Activated CD8-positive, alpha-beta T cell treated with anti-CD3 and anti-CD28 coated beads, Interleukin-2, amount 10 ng/mL, durations not matched to agents 7 days and 5 days (primary cell): ENCODE results near the gene RASGRP4. TPM values are rescaled to one million over a fixed set of nuclear protein-coding genes. Genes with fewer than 3 reads are reported as not detected.
"Not testable (repeated sequence)": the region's sequence is repeated elsewhere in the genome, so short reads cannot be mapped to it uniquely, and the experiment has no call there.

Experiments used
- ATAC-seq: fragments of 150-1000 bp; cut with Tn5 transposase; one replicate; pipeline ENCODE4 v1.10.0; 2021; ENCODE audit warnings: moderate library complexity
- CTCF ChIA-PET: fragments of 350-600 bp; sonication (Branson Sonifier 250); formaldehyde crosslinking; loops from one replicate; lab custom pipeline; 2021; ENCODE audit warnings: antibody characterized with exemption; lab: Charles Lee
- POLR2A ChIA-PET: fragments of 350-600 bp; sonication (Branson Sonifier 250); formaldehyde crosslinking; loops from one replicate; lab custom pipeline; 2021; ENCODE audit warnings: antibody characterized with exemption; lab: Charles Lee
- DNase-seq: peaks from one replicate; pipeline ENCODE4 v3.0.0-alpha.2; 2020
- H3K27ac Mint-ChIP-seq: one replicate; pipeline ENCODE4 v1.8.0; 2021; ENCODE audit warnings: mild to moderate bottlenecking, mixed read lengths
- H3K27me3 Mint-ChIP-seq: one replicate; pipeline ENCODE4 v1.8.0; 2021; ENCODE audit warnings: low read depth, mixed read lengths
- H3K36me3 Mint-ChIP-seq: one replicate; pipeline ENCODE4 v1.8.0; 2021; ENCODE audit warnings: low read depth, mixed read lengths
- H3K4me1 Mint-ChIP-seq: one replicate; pipeline ENCODE4 v1.8.0; 2021; ENCODE audit warnings: low read depth, mixed read lengths
- H3K4me3 Mint-ChIP-seq: one replicate; pipeline ENCODE4 v1.8.0; 2021; ENCODE audit warnings: mild to moderate bottlenecking, mixed read lengths
- H3K9me3 Mint-ChIP-seq: one replicate; pipeline ENCODE4 v1.8.0; 2022; ENCODE audit warnings: mixed read lengths; ENCODE audit not compliant: insufficient read depth
- total RNA-seq, 2 experiments: library from RNA; stranded (reverse); gene quantifications; one replicate each; pipeline ENCODE4 v1.2.3, GENCODE V29; 2021

The RASGRP4 gene
- total RNA-seq, 2 experiments from 2014 or later, result 0.42 to 0.50 TPM

DNA sequence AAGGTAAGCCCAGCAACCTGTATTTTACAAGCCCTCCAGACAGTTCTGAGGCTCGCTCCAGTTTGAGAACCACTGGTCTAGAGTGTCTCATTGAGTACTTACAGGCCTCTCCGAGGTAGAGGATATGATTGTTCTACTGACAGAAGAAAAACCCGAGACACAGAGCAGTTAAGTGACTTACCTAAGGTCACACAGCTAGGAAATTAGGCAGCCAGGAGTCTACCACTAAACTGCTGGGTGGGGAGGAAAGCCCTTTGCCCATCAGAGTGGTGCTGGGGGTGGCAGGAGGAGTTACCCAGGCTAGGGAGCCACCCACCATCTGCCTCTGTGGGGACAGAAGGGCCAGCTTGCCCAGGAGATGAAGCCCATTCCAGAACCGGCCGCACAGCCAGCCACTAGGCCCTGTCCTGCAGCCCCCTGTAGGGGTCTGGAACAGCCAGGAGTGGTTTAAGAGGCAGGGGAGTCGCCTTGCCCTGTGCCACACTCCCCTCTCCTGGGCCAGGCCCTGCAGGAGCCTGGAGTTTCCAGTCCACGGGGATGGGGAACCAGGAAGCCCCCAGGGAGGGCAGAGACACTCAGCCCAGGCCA lies 703 bp downstream of the RASGRP4 start:
- Mint-ChIP-seq H3K4me1 (peaks cover 21% of the 10 kb centered on the region), H3K36me3 (no peaks in the 10 kb centered on the region), H3K4me3 (no peak overlapping the region), H3K27me3 (peaks cover 3% of the 10 kb centered on the region), H3K27ac (peak overlapping the region; percentile 34), H3K9me3 (no peaks in the 10 kb centered on the region)
- ChIA-PET POLR2A (interaction anchor here (1.1 kb wide), 1 partner anchor 9 kb away, joined by 4 read pairs; no protein-coding TSS in a partner anchor), CTCF (interaction anchor here (3.4 kb wide), 1 partner anchor 22 kb away, joined by 20 read pairs; the partner anchor contains the start of gene FAM98C)
- ATAC-seq (no peak), DNase-seq (no peak)

DNA sequence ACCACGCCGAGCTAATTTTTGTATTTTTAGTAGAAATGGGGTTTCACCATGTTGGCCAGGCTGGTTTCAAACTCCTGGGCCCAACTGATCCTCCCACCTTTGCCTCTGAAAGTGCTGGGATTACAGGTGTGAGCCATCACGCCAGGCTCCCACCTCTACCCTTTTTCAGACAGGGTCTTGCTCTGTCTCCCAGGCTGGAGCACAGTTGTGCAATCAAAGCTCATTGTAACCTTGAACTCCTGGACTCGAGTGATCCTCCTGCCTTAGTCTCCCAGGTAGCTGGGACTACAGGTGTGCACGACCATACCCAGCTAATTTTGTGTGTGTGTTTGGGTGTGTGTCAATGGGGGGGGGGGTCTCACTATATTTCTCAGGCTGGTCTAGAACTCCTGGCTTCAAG lies 1.7 kb downstream of the RASGRP4 start:
- H3K36me3 Mint-ChIP-seq, result no peaks in the 10 kb centered on the region
- ChIA-PET CTCF (interaction anchor here (1.1 to 3.4 kb wide), 2 partner anchors 21 to 522 kb away, joined by 5 to 20 read pairs; partner anchors contain the start of gene FAM98C), POLR2A (interaction anchor here (1.2 kb wide), 1 partner anchor 21 kb away, joined by 4 read pairs; the partner anchor contains the start of gene FAM98C)
- H3K4me1 Mint-ChIP-seq, result peaks cover 16% of the 10 kb centered on the region
- DNase-seq, result no peak
- no peak overlapping the region for H3K27ac Mint-ChIP-seq
- ATAC-seq, result no peak
- H3K4me3 Mint-ChIP-seq, result no peak overlapping the region
- H3K27me3 Mint-ChIP-seq, result peaks cover under 1% of the 10 kb centered on the region
- no peaks in the 10 kb centered on the region for H3K9me3 Mint-ChIP-seq

DNA sequence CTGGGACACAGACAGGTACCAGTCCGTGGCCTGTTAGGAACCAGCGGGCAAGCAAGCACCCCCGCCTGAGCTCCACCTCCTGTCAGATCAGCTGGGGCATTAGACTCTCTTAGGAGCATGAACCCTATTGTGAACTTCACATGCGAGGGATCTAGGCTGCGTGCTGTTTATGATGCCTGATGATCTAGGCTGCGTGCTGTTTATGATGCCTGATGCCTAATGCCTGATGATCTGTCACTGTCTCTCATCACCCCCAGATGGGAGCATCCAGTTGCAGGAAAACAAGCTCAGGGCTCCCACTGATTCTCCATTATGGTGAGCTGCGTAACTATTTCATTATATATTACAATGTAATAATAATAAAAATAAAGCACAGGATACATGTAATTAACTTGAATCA lies 3.6 kb downstream of the RASGRP4 start:
- no peak overlapping the region for H3K27ac Mint-ChIP-seq
- H3K4me1 Mint-ChIP-seq, result peaks cover 28% of the 10 kb centered on the region
- ChIA-PET CTCF (no interaction called here), POLR2A (interaction anchor here (2.0 kb wide), 1 partner anchor 20 kb away, joined by 7 read pairs; the partner anchor contains the start of gene FAM98C)
- H3K9me3 Mint-ChIP-seq, result no peaks in the 10 kb centered on the region
- DNase-seq, result no peak
- H3K36me3 Mint-ChIP-seq, result no peaks in the 10 kb centered on the region
- H3K27me3 Mint-ChIP-seq, result peaks cover 4% of the 10 kb centered on the region
- ATAC-seq, result no peak
- H3K4me3 Mint-ChIP-seq, result no peak overlapping the region

DNA sequence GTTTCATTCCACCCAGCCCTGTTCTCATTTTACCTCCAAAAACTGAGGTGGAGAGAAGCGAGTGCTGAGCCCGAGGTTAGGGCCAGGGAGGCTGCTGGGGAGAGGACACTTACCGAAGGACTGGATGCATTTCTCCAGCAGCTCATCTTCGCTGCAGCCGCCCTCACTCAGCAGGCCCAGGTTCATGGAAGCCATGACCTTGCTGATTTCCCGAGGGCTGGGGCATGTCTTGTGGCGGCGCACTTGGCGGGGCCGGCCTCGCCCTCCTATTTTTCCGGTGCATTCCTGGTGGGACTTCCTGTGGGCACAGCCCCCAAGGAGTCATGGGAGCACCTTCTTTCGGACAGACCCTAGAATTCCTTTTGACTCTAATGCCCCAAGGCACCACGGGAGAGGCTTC lies 4.2 kb downstream of the RASGRP4 start:
- Mint-ChIP-seq H3K4me1 (peaks cover 34% of the 10 kb centered on the region), H3K27ac (no peak overlapping the region), H3K27me3 (peaks cover 4% of the 10 kb centered on the region), H3K4me3 (no peak overlapping the region), H3K9me3 (no peaks in the 10 kb centered on the region), H3K36me3 (no peaks in the 10 kb centered on the region)
- no peak for DNase-seq
- ChIA-PET CTCF (no interaction called here), POLR2A (interaction anchor here (2.0 kb wide), 1 partner anchor 19 kb away, joined by 7 read pairs; the partner anchor contains the start of gene FAM98C)
- ATAC-seq, result no peak

DNA sequence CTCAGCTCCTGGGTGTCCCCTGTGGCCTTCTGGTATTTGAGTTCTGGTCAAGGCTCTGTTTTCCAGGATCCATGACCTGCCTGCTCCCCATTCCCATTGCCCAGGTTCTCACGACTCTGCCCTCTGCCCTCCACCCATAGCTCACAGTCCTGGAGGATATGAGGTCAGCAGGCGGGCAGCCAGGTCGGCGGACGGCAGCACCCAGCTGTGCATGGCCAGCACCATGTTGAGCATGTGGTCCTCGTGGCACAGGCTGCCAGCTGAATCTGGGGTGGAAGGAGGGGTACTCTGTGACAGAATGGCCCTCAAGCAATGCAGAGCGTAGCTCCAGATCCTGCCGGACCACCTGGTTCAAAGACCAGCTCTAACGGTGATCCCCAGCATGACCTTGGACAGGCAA lies 5.1 kb downstream of the RASGRP4 start:
- POLR2A ChIA-PET, result interaction anchor here (2.0 kb wide), 1 partner anchor 18 kb away, joined by 7 read pairs; the partner anchor contains the start of gene FAM98C
- no peak overlapping the region for H3K4me3 Mint-ChIP-seq
- peaks cover 30% of the 10 kb centered on the region for H3K4me1 Mint-ChIP-seq
- ATAC-seq, result no peak
- H3K36me3 Mint-ChIP-seq, result no peaks in the 10 kb centered on the region
- CTCF ChIA-PET, result interaction anchor here (1.6 kb wide), 1 partner anchor 18 kb away, joined by 8 read pairs; the partner anchor contains the start of gene FAM98C
- H3K27me3 Mint-ChIP-seq, result peaks cover 4% of the 10 kb centered on the region
- no peak overlapping the region for H3K27ac Mint-ChIP-seq
- no peaks in the 10 kb centered on the region for H3K9me3 Mint-ChIP-seq
- DNase-seq, result no peak

DNA sequence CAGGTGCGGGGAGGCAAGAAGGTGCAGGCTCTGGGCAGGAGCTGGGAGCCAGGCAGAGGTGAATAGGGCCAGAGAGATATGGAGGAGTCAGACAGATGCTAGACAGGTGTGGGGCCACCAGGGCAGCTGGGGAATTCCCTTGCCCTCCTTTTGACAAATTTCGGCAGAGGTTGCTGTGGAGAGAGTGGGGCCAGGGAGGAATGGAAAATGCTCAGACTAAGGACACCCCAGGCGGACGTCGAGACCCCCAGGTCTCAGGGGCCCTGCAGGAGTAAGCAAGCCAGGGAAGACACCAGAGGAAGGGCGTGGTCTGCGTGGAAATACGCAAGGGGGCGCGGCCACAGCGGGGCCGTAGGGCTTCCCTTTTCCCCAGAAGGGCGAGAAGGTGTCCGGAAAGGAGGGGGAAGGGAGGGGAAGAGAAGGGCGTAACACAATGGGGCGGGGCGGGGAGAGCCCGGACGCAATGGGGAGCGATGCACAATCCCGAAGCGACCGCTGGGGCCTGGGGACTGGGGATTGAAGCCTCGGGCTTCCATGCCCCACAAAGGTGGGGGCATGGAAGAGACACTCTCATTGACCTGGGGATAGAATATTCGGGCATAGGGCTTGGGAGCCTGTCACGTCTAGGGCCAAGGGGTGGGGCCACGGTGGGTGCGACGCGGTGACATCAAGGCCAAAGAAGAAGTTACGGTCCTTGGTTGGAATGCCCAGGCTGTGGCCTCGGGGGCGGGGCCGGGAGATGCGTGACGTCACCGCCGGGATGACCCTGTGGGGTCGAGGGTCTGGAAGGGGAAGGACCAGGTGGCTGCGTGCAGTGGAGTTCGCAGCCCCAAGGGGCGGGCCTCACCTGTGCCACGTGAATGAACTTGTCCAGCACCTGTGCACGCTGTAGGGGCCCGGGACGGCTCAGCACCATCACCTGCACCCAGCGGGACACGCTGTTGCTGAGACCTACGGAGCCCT lies 8.2 kb downstream of the RASGRP4 start:
- peaks cover 22% of the 10 kb centered on the region for H3K4me1 Mint-ChIP-seq
- POLR2A ChIA-PET, result no interaction called here
- peaks cover 4% of the 10 kb centered on the region for H3K27me3 Mint-ChIP-seq
- H3K36me3 Mint-ChIP-seq, result no peaks in the 10 kb centered on the region
- ATAC-seq (peak; percentile 85), DNase-seq (peak; percentile 79)
- H3K9me3 Mint-ChIP-seq, result no peaks in the 10 kb centered on the region
- peak overlapping the region; percentile 78 for H3K27ac Mint-ChIP-seq
- CTCF ChIA-PET, result interaction anchor here (4.5 kb wide), 1 partner anchor 15 kb away, joined by 25 read pairs; the partner anchor contains the start of gene FAM98C
- peak overlapping the region; percentile 74 for H3K4me3 Mint-ChIP-seq

DNA sequence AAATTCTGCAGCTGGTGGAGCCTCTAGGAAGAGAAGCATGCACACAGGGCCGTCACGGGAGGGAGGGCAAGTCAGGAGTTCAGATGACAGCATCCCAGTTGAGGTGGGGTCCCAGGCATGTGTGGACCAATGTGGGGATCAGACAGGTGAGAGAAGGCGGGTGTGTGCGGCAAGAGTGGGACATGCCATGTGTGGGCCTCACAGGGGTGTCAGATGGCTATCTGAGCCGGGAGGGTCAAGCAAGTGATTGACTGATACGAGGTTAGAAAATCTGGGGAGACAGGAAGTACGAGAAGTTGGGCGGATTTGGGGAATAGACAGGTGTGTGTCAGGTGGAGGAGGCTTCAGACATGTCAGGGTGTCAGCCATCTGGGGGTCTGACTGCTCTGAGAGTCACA lies 8.9 kb downstream of the RASGRP4 start:
- ATAC-seq (no peak), DNase-seq (no peak)
- no peaks in the 10 kb centered on the region for H3K36me3 Mint-ChIP-seq
- H3K9me3 Mint-ChIP-seq, result no peaks in the 10 kb centered on the region
- peaks cover 4% of the 10 kb centered on the region for H3K27me3 Mint-ChIP-seq
- CTCF ChIA-PET, result interaction anchor here (4.5 kb wide), 1 partner anchor 14 kb away, joined by 25 read pairs; the partner anchor contains the start of gene FAM98C
- H3K27ac Mint-ChIP-seq, result peak overlapping the region; percentile 78
- POLR2A ChIA-PET, result no interaction called here
- H3K4me3 Mint-ChIP-seq, result peak overlapping the region; percentile 74
- H3K4me1 Mint-ChIP-seq, result peaks cover 22% of the 10 kb centered on the region

DNA sequence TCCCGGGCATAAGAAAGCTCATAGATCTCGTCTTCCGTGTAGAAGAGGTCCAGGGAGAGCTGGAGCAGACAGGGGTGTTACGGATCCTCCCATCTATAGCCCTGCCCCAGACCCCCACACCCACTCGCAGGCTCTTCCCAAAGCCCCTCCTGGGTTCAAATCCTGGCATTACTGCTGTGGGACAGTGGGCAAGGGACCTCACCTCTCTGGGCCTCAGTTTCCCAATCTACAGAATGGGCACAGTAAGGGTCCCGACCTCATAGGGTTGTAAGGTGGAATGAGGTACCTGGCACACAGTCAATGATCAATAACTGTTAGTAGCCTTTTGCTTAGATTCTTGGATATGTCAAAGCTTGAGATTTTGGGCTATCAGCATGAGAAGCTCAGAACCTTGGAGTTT lies 12.6 kb downstream of the RASGRP4 start:
- POLR2A ChIA-PET, result interaction anchor here (0.7 kb wide), 1 partner anchor 39 kb away, joined by 3 read pairs; the partner anchor contains the start of gene PSMD8
- CTCF ChIA-PET, result interaction anchor here (4.5 kb wide), 1 partner anchor 10 kb away, joined by 25 read pairs; the partner anchor contains the start of gene FAM98C
- Mint-ChIP-seq H3K27me3 (no peaks in the 10 kb centered on the region), H3K27ac (no peak overlapping the region), H3K9me3 (no peaks in the 10 kb centered on the region), H3K36me3 (peaks cover 5% of the 10 kb centered on the region), H3K4me1 (peaks cover 18% of the 10 kb centered on the region), H3K4me3 (no peak overlapping the region)
- no peak for DNase-seq
- ATAC-seq, result no peak

DNA sequence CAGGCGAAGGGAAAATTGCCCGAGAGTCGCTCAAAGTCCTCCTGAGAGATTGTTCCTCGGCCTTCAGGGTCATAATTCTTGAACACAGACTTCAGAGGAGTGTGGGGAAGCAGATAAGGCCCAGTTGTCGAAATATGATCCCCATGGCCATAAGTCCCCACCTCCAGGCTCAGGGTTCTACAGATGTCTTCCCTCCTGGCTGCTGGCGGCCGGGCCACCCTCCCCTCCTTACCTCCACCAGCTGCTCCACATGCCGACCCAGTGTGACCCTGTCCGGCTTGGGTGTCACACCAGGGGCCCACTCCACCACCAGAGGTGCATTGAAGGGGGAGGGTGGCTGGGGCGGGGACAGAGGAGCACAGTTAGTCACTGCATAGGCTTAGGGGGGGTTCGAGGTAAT lies 13.1 kb downstream of the RASGRP4 start:
- ATAC-seq (no peak), DNase-seq (no peak)
- H3K27me3 Mint-ChIP-seq, result no peaks in the 10 kb centered on the region
- H3K9me3 Mint-ChIP-seq, result no peaks in the 10 kb centered on the region
- no peak overlapping the region for H3K27ac Mint-ChIP-seq
- peaks cover 5% of the 10 kb centered on the region for H3K36me3 Mint-ChIP-seq
- ChIA-PET POLR2A (interaction anchor here (0.7 kb wide), 1 partner anchor 39 kb away, joined by 3 read pairs; the partner anchor contains the start of gene PSMD8), CTCF (interaction anchor here (4.5 kb wide), 1 partner anchor 10 kb away, joined by 25 read pairs; the partner anchor contains the start of gene FAM98C)
- no peak overlapping the region for H3K4me3 Mint-ChIP-seq
- peaks cover 14% of the 10 kb centered on the region for H3K4me1 Mint-ChIP-seq

DNA sequence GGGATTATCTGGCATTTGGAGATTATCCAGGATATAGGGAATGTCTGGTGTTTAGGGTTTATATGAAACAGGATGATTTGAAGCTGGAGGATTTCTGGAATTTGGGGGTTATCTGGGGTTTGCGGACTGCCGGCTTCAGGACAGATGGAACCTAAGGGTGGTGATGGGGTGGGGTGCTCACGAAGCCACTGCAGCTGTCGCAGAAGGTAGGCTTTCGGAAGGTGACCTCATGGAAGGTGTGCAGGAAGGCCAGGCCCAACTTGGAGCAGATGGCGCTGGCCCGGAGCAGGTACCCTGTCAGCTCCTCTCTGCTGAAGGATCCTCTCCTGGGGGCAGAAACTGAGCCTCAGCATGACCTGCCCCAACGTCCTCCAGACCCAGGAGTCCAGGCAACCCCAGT lies 13.5 kb downstream of the RASGRP4 start:
- Mint-ChIP-seq H3K4me1 (peaks cover 9% of the 10 kb centered on the region), H3K27me3 (no peaks in the 10 kb centered on the region), H3K36me3 (peaks cover 5% of the 10 kb centered on the region), H3K4me3 (no peak overlapping the region), H3K27ac (no peak overlapping the region), H3K9me3 (no peaks in the 10 kb centered on the region)
- POLR2A ChIA-PET, result no interaction called here
- no peak for ATAC-seq
- CTCF ChIA-PET, result interaction anchor here (2.0 kb wide), 1 partner anchor 10 kb away, joined by 18 read pairs; the partner anchor contains the start of gene FAM98C
- DNase-seq, result no peak

DNA sequence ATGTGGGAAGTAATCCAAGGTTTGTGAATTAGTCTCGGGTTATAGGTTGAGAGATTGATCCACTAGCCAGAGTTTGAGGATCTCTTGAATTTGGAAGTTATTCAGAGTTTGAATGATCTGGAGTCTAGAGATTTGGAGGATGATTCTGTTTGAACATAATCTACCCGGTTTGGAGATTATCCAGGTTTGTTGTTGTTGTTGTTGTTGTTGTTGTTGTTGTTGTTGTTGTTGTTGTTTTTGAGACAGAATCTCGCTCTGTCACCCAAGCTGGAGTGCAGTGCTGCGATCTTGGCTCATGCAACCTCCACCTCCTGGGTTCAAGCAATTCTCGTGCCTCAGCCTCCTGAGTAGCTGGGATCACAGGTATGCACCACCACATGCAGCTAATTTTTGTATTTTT lies 14.1 kb downstream of the RASGRP4 start:
- ATAC-seq, H3K27ac Mint-ChIP-seq, H3K27me3 Mint-ChIP-seq, H3K9me3 Mint-ChIP-seq, DNase-seq, H3K4me3 Mint-ChIP-seq, H3K4me1 Mint-ChIP-seq, POLR2A ChIA-PET, H3K36me3 Mint-ChIP-seq: not testable (repeated sequence)
- CTCF ChIA-PET, result interaction anchor here (2.0 kb wide), 1 partner anchor 9 kb away, joined by 18 read pairs; the partner anchor contains the start of gene FAM98C
